ENCODE data around the gene GALNT2.

GALNT2 gene

DNA sequence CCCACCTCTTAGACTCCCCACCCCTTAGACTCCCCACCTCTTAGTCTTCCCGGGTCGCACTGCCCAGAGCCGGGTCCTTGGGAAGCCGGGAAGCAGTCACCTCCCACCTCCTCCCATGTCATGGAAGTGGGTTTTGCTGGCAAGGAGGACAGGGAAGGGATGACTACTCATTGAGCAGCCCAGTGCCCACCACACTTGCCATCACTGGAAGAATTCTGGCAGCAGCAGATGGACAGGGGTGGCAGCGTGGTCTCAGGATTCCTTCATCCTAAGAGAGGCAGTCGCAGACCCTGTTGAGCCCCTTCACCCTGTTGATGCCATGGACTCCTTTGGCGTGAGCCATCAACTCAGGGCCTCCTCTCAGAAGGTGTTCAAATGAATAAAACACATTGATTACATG lies 218.3 kb downstream of the GALNT2 start:
- no peak for DNase-seq

- DNase-seq: no peak
Measured at GRCh38 chr1:230286166-230286889, 219.3 kb downstream of the GALNT2 start.

- no peak for DNase-seq
Measured at GRCh38 chr1:230286890-230287269, 219.8 kb downstream of the GALNT2 start.

GRCh38 chr1:230287674-230288315 lies 220.8 kb downstream of the GALNT2 start:
- DNase-seq: no peak

- DNase-seq: peak; percentile 17
Measured at GRCh38 chr1:230288641-230289349, 221.8 kb downstream of the GALNT2 start.

- no peak for DNase-seq
Measured at GRCh38 chr1:230289350-230289644, 222.3 kb downstream of the GALNT2 start.

- no peak for DNase-seq
Measured at GRCh38 chr1:230291731-230292620, 224.9 kb downstream of the GALNT2 start.

DNA sequence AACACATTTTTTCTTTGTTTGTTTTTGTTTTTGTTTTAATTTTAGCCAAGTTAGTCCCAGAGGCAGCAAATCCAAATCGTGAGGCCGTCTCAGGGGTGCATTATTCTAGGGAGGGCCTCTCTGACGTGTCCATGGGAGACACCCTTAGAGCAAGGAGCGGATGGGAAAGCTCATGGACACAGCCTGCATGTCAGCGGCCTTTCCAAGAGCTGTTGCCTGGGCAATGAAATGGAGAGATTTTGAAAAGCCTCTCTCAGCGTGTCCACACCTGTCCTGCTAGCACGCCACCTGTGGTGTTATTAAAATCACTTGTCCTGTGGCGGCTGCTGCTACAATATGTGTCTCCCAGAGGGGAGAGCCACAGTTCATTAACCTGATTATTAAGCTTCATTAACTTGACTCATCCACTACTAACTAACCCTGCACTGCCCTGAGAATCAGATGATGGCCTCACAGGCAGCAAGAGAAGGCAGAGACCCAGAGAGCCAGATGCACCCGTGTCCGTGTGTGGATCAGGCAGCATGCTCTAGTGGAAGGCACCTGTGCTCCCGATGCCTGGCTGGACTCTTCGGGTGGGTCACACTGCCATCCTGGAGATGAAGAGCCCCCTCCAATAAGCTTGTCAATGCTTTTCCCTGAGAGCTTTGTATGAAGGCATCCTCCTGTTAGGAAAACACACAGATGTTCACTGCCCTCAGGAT lies 225.8 kb downstream of the GALNT2 start:
- DNase-seq: no peak

GRCh38 chr1:230293390-230293700 lies 226.3 kb downstream of the GALNT2 start:
- no peak for DNase-seq

- no peak for DNase-seq
Measured at GRCh38 chr1:230295367-230295766, 228.3 kb downstream of the GALNT2 start.

DNA sequence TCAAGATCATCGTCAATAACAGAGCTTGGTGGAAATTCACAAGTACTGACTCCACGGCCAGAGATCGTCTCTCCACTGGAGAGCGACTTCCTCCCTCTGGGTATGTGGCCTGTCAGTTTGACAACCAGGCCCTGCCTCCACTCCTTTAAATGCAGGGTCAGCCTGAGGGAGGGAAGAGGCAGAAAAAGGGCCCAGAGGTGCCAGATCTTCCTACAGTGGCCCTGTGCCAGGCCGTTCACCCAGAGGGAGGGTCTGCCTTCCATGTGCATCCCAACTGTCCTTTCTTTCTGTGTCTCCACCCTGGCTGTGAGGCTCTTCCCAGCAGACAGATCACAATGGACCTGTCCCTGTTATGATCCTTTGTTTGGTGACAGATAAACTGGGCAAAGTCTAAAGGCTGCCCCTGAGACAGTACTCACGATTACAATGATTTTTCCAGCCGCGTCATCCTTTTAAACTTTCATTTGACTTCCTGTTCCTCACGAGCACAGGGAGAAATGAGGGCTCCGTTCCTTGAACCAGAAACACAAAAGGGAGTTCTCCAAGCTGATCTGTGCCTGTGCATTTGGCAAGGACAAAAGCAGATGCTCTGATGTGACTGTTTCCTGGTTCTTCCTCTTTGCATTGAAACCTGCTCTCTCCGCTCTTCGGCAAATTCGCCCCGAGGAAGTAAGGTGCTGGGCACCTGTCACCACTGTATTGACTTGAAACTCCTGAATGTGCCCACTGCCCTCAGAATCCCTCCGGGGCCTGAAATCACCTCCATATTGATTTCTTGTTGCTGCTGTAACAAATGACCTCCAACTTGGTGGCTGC lies 232.4 kb downstream of the GALNT2 start:
- DNase-seq: no peak

DNA sequence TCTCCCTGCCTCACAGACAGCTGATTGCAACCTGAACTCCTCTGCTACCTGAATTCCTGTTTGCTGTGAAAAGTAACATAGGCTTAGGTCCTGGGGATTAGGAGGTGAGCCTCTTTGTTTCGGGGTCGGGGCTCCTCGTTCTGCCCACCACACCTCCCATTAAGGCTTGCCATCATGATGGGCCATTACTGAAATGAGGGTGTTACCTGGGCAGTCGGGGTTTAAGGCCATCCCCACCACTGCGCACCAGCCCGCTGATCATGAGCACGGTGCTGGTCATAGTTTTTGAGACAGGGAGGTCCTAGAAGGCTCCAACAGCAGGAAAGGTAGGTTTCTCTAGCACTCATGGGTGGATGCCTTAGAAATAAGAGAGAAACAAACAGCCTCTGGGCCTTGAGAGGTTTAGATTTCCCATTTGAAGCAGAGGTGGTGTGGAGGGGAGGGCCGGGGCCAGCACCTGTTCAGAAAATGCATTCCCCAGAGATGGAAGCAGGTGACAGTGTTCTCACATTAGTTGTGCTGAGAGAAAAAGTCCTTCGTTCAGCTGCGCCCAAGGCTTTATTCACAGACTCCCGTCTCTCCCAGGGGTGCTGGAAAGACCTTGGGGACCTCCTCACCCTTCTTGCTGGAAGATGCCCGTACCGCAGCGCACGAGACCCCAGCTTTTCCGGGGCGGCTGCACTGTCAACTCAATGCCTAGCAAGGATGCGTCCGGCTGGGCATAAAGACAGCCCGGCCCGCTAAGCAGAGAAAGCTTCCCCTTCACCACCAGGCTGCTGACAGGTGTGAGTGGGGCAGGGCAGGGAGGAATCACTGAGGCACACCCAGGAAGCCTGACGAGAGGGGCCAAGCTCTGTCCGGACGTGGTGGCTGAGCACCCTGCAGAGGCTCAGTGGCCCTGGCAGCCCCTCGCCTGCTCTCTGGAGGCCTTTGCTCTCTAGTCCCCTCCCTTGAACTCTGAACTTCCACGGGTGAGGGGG lies 233.6 kb downstream of the GALNT2 start:
- no peak for DNase-seq

GRCh38 chr1:230301322-230301721 lies 234.3 kb downstream of the GALNT2 start:
- no peak for DNase-seq

GRCh38 chr1:230301822-230302221 lies 234.8 kb downstream of the GALNT2 start:
- no peak for DNase-seq

- DNase-seq: no peak
Measured at GRCh38 chr1:230303069-230303468, 236.0 kb downstream of the GALNT2 start.

DNA sequence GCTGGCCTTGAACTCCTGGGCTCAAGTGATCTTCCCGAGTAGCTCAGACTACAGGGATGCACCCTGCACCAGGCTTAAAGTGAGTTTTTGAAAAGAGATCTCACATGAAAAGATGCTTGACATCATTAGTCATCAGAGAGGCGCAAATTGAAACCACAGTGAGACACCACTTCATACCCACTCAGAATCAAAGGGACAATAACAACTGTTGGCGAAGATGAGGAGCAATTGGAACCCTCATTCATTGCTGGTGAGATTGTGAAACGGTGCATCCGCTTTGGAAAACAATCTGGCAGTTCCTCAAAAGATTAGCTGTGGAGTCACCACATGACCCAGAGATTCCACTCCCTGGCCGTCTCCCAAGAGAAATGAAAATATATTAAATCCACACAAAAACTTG lies 236.8 kb downstream of the GALNT2 start:
- peak; percentile 53 for DNase-seq

DNA sequence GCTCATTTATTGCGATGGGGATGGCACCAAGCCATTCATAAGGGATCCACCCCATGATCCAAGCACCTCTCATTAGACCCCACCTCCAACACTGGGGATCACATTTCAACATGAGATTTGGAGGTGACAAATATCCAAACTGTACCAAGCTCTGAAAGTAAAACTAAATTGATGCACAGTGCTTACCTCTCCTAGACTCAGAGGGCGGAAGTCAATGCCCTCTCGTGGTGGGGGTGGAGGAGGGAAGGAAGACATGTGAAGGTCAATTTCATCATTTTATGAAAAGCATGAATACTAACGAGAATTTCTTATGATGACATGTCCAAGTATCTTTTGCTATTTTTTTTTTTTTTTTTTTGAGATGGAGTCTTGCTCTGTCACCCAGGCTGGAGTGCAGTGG lies 239.1 kb downstream of the GALNT2 start:
- DNase-seq: no peak

- peak; percentile 12 for DNase-seq
Measured at GRCh38 chr1:230307213-230307612, 240.2 kb downstream of the GALNT2 start.

GRCh38 chr1:230308039-230308438 lies 241.0 kb downstream of the GALNT2 start:
- DNase-seq: peak; percentile 40

DNA sequence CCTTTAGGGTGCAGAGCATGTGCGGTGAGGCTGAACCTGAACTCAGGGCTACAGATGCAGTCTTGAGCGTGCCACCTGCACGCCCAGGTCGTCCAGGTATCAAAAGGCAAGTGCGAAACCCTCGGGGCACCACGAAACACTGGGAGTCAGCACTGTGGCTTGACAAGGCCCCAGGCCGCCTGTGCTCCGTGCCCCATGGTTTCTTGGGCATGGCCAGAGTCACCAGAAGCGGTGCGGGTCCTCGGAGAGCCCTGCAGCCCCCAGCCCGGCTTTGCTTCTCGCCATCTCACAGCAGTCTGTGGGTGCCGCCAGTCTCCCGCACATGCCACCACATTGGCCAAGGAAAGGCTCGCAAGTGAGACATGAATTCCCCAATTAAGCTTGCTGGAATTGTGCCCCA lies 241.8 kb downstream of the GALNT2 start:
- DNase-seq: no peak
